ENCODE data around the gene SUCO.

The SUCO gene

DNA sequence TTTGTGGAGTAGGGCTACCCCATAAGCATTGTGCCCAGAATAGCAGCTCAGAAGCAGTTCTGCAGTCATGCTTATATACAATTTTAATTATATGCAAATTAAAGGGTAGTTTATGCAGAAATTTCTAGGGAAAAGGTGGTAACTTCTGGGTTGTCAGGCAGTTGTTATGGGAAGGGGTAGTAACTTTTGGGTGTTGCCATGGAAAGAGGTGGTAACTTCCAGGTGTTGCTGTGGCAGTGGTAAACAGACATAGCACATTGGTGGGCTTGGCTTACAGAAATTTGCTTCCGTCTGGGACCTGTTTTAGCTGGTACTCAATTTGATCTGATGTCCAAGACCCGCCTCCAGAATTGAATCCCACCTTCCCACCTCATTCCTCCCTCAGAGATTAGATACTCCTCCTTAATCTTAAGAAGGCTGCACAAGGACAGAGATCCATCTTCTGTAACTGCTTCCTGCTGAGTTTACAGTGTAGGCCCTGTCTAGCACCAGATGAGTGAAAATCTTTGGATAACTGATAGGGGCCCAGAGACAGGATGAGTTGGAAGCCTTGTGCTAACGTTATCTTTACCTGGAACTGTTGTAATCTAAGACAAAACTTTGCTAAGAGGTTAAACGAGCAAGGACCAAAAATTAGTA is 26.7 kb downstream of the SUCO start:
- Histone ChIP-seq H3K27me3 (ENCODE audit: control insufficient read depth in 1 of 2, insufficient read depth in 2 of 2, low read length in 2 of 2) (no peaks in the 10 kb centered on the region), H3K4me3 (ENCODE audit: low read length in 2 of 2) (no peak overlapping the region), H3K4me1 (ENCODE audit: control insufficient read depth, insufficient read depth, low read length) (no peaks in the 10 kb centered on the region), H3K9ac (ENCODE audit: low read length in 2 of 2) (no peak overlapping the region), H3K27ac (ENCODE audit: low read length) (no peak overlapping the region), H3K36me3 (ENCODE audit: control insufficient read depth in 2 of 2, insufficient read depth in 2 of 2, low read length in 2 of 2) (peaks cover 3 to 15% of the 10 kb centered on the region in 2 donors), H3K9me3 (ENCODE audit: control insufficient read depth in 2 of 2, low read length in 2 of 2) (no peaks in the 10 kb centered on the region)

DNA sequence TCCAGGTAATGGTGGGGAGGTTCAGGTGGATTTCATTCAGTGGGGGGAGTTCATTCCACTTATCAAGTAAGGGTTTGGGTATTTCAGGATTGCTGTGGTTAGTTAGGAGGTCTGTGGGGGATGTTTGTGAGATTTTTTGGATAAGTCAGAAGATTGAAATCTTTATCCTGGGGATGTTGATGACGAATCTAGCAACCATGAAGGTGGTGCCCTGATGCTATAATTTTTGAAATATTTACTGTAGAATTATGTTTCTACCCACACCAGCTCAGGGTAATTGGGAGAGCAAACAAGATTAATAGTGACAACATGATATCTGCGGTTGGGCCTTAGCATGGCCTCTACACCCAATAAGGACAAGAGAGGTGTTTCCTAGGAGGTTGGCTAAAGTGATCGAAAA is 28.3 kb downstream of the SUCO start:
- H3K36me3 ChIP-seq (ENCODE audit: control insufficient read depth in 2 of 2, insufficient read depth in 2 of 2, low read length in 2 of 2): peaks cover 3 to 21% of the 10 kb centered on the region in 2 donors
- no peak overlapping the region for H3K27ac ChIP-seq (ENCODE audit: low read length)
- H3K27me3 ChIP-seq (ENCODE audit: control insufficient read depth in 1 of 2, insufficient read depth in 2 of 2, low read length in 2 of 2): no peaks in the 10 kb centered on the region
- H3K9me3 ChIP-seq (ENCODE audit: control insufficient read depth in 2 of 2, low read length in 2 of 2): no peaks in the 10 kb centered on the region
- no peaks in the 10 kb centered on the region for H3K4me1 ChIP-seq (ENCODE audit: control insufficient read depth, insufficient read depth, low read length)
- H3K9ac ChIP-seq (ENCODE audit: low read length in 2 of 2): no peak overlapping the region
- no peak overlapping the region for H3K4me3 ChIP-seq (ENCODE audit: low read length in 2 of 2)

DNA sequence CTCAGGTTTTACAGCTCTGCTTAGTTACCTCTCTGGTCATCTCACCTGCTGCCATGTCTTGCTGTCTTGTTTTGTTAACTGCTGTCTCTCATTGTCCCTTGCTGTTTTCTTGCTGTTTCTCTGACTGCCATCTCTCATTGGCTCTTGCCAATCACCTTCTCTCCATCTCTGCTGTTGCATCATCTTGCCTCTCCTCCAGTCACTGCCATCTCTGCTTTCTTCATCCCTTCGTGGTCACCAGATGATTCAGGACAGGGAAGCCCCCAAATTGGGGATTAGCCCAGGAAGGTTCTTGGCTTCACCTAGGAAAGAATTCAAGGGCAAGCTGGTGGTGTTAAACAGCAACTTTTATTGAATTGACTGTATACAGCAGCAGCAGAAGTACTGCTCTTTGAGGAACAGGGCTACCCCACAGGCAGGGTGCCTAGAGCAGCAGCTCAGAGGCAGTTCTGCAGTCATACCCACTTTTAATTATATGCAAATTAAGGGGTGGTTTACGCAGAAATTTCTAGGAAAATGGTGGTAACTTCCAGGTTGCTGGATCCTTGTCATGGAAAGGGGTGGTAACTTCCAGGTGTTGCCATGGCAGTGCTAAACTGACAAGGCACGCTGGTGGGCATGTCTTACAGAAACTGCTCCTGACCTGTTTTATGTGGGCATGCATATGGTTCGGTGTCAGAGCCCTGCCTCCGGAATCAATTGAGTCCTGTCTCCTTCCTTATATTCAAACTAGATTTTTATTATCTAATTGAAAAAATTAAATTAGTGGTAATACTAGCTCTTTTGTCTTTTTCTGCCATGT is 33.4 kb downstream of the SUCO start:
- peaks cover 3 to 16% of the 10 kb centered on the region in 2 donors for H3K36me3 ChIP-seq (ENCODE audit: control insufficient read depth in 2 of 2, insufficient read depth in 2 of 2, low read length in 2 of 2)
- H3K9me3 ChIP-seq (ENCODE audit: control insufficient read depth in 2 of 2, low read length in 2 of 2): no peaks in the 10 kb centered on the region
- H3K4me1 ChIP-seq (ENCODE audit: control insufficient read depth, insufficient read depth, low read length): no peaks in the 10 kb centered on the region
- no peaks in the 10 kb centered on the region for H3K27me3 ChIP-seq (ENCODE audit: control insufficient read depth in 1 of 2, insufficient read depth in 2 of 2, low read length in 2 of 2)
- no peak overlapping the region for H3K27ac ChIP-seq (ENCODE audit: low read length)
- H3K4me3 ChIP-seq (ENCODE audit: low read length in 2 of 2): no peak overlapping the region
- H3K9ac ChIP-seq (ENCODE audit: low read length in 2 of 2): no peak overlapping the region

DNA sequence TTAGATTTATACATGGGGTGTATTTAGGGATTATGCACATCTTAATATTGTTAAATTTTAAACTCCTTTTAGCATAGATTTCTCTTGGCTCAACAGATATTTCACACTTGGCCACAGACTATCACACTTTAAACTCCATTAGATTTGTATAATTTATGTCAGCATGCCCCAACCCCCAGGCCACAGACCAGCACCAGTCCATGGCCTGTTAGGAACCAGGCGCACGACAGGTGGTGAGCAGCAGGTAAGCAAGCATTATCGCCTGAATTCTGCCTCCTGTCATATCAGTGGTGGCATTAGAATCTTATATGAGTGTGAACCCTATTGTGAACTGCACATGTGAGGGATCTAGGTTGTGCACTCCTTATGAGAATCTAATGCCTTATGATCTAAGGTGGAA is 34.8 kb downstream of the SUCO start:
- peaks cover 0 to 16% of the 10 kb centered on the region in 2 donors for H3K36me3 ChIP-seq (ENCODE audit: control insufficient read depth in 2 of 2, insufficient read depth in 2 of 2, low read length in 2 of 2)
- no peak overlapping the region for H3K9ac ChIP-seq (ENCODE audit: low read length in 2 of 2)
- no peak overlapping the region for H3K27ac ChIP-seq (ENCODE audit: low read length)
- H3K9me3 ChIP-seq (ENCODE audit: control insufficient read depth in 2 of 2, low read length in 2 of 2): no peaks in the 10 kb centered on the region
- no peaks in the 10 kb centered on the region for H3K4me1 ChIP-seq (ENCODE audit: control insufficient read depth, insufficient read depth, low read length)
- no peak overlapping the region for H3K4me3 ChIP-seq (ENCODE audit: low read length in 2 of 2)
- H3K27me3 ChIP-seq (ENCODE audit: control insufficient read depth in 1 of 2, insufficient read depth in 2 of 2, low read length in 2 of 2): no peaks in the 10 kb centered on the region

DNA sequence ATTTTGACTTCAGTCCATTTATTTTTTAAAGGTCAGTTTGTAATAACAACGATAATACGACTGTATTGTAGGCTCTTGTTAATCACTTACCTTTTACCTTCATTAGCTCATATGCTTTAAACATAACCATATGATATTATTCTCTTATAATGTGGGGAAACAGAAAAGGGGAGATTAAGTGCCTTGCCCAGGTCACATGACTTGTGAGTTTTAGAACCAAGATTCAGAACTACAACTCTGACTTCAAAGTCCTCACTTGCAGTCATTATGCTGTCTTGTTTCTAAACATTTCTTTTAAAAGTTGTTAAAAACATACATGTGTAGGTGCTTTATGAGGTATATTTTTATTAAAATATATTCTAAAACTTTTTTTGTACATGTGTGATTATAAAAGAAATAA is 41.1 kb downstream of the SUCO start:
- Histone ChIP-seq H3K9ac (ENCODE audit: low read length in 2 of 2) (no peak overlapping the region), H3K9me3 (ENCODE audit: control insufficient read depth in 2 of 2, low read length in 2 of 2) (no peaks in the 10 kb centered on the region), H3K27me3 (ENCODE audit: control insufficient read depth in 1 of 2, insufficient read depth in 2 of 2, low read length in 2 of 2) (no peaks in the 10 kb centered on the region), H3K27ac (ENCODE audit: low read length) (no peak overlapping the region), H3K4me1 (ENCODE audit: control insufficient read depth, insufficient read depth, low read length) (no peaks in the 10 kb centered on the region), H3K4me3 (ENCODE audit: low read length in 2 of 2) (no peak overlapping the region), H3K36me3 (ENCODE audit: control insufficient read depth in 2 of 2, insufficient read depth in 2 of 2, low read length in 2 of 2) (peaks cover 0 to 12% of the 10 kb centered on the region in 2 donors)

DNA sequence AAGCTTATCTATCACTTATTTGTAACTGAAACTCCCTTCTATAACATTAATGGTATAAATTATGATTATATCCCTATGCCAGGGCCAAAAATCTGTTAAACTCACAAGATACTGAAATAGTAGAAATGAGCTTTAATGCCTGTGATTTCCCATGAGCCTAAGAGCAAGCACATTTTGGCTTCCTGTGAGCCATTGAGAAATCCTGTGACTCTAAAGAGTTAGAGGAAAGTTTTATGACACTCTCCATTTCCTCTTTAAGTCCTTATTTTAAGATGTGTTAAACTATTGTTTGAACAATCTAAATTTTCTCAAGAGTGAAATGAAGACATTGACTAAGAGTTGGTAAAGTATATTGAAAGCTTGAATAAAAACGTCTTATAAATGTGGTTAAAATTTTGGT is 45.6 kb downstream of the SUCO start:
- no peaks in the 10 kb centered on the region for H3K27me3 ChIP-seq (ENCODE audit: control insufficient read depth in 1 of 2, insufficient read depth in 2 of 2, low read length in 2 of 2)
- no peak overlapping the region for H3K27ac ChIP-seq (ENCODE audit: low read length)
- H3K9ac ChIP-seq (ENCODE audit: low read length in 2 of 2): no peak overlapping the region
- H3K4me3 ChIP-seq (ENCODE audit: low read length in 2 of 2): no peak overlapping the region
- H3K4me1 ChIP-seq (ENCODE audit: control insufficient read depth, insufficient read depth, low read length): no peaks in the 10 kb centered on the region
- no peaks in the 10 kb centered on the region for H3K9me3 ChIP-seq (ENCODE audit: control insufficient read depth in 2 of 2, low read length in 2 of 2)
- H3K36me3 ChIP-seq (ENCODE audit: control insufficient read depth in 2 of 2, insufficient read depth in 2 of 2, low read length in 2 of 2): peaks cover 0 to 8% of the 10 kb centered on the region in 2 donors

DNA sequence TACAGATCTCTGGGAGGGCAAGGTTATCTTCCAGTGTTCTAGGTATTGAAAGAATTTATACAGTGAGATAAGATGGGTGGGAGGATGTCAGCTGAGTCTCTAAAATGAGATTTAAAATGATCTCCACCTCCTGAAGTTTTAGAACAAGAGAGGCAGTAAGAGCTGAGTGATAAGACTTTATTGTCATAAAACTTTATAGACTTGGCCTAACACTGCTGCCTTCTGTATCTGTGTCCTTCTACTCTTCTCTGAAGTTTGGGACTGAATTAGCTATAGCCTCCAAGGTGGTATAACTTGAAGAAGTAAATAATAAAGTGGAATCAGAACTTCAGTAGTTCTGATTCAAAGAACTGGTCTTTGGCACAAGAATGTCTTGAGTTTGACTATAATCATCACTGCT is 48.3 kb downstream of the SUCO start:
- Histone ChIP-seq H3K4me3 (ENCODE audit: low read length in 2 of 2) (no peak overlapping the region), H3K9ac (ENCODE audit: low read length in 2 of 2) (no peak overlapping the region), H3K36me3 (ENCODE audit: control insufficient read depth in 2 of 2, insufficient read depth in 2 of 2, low read length in 2 of 2) (peaks cover 0 to 5% of the 10 kb centered on the region in 2 donors), H3K4me1 (ENCODE audit: control insufficient read depth, insufficient read depth, low read length) (no peaks in the 10 kb centered on the region), H3K27me3 (ENCODE audit: control insufficient read depth in 1 of 2, insufficient read depth in 2 of 2, low read length in 2 of 2) (no peaks in the 10 kb centered on the region), H3K27ac (ENCODE audit: low read length) (no peak overlapping the region), H3K9me3 (ENCODE audit: control insufficient read depth in 2 of 2, low read length in 2 of 2) (no peaks in the 10 kb centered on the region)

DNA sequence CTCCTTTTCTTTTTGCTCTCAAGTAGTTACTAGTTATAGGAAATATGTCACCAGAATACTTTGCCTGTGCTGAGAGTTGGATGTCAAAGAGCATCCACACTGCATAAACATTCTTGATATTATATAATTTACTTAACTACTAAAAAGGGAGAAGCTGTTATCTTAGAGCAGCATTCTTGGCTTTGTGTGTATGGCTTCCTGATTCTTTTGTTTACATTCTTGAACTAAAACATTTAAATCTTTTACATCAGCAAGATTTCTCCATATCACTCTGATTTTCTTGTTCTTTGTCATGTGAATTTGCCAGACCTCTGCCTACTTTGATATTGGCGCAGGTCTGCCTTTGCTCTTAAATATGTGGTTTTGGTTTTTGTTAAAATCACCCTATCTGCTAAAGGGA is 48.8 kb downstream of the SUCO start:
- H3K36me3 ChIP-seq (ENCODE audit: control insufficient read depth in 2 of 2, insufficient read depth in 2 of 2, low read length in 2 of 2): peaks cover 0 to 5% of the 10 kb centered on the region in 2 donors
- H3K27ac ChIP-seq (ENCODE audit: low read length): no peak overlapping the region
- no peaks in the 10 kb centered on the region for H3K9me3 ChIP-seq (ENCODE audit: control insufficient read depth in 2 of 2, low read length in 2 of 2)
- H3K27me3 ChIP-seq (ENCODE audit: control insufficient read depth in 1 of 2, insufficient read depth in 2 of 2, low read length in 2 of 2): no peaks in the 10 kb centered on the region
- H3K4me3 ChIP-seq (ENCODE audit: low read length in 2 of 2): no peak overlapping the region
- no peak overlapping the region for H3K9ac ChIP-seq (ENCODE audit: low read length in 2 of 2)
- H3K4me1 ChIP-seq (ENCODE audit: control insufficient read depth, insufficient read depth, low read length): no peaks in the 10 kb centered on the region

DNA sequence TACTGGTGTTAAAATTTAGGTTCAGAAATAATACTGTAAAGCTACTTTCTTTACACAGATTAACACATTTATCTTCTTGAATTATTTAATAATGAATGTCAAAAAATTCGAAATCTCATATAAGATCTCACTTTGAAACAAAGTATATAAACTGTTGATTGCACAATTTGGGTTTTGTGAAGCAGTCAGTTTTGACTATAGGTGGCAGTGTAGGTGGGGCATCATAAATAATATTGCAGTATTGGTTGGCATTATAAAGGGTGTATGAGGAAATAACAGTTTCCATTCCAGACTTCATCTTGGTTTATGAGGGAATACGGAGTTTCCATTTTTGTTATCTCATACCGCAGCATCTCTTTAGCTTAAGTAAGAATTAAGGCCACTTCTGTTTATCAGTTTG is 49.9 kb downstream of the SUCO start:
- Histone ChIP-seq H3K36me3 (ENCODE audit: control insufficient read depth in 2 of 2, insufficient read depth in 2 of 2, low read length in 2 of 2) (peaks cover 0 to 5% of the 10 kb centered on the region in 2 donors), H3K9ac (ENCODE audit: low read length in 2 of 2) (no peak overlapping the region), H3K9me3 (ENCODE audit: control insufficient read depth in 2 of 2, low read length in 2 of 2) (no peaks in the 10 kb centered on the region), H3K4me1 (ENCODE audit: control insufficient read depth, insufficient read depth, low read length) (no peaks in the 10 kb centered on the region), H3K4me3 (ENCODE audit: low read length in 2 of 2) (no peak overlapping the region), H3K27me3 (ENCODE audit: control insufficient read depth in 1 of 2, insufficient read depth in 2 of 2, low read length in 2 of 2) (no peaks in the 10 kb centered on the region), H3K27ac (ENCODE audit: low read length) (no peak overlapping the region)

DNA sequence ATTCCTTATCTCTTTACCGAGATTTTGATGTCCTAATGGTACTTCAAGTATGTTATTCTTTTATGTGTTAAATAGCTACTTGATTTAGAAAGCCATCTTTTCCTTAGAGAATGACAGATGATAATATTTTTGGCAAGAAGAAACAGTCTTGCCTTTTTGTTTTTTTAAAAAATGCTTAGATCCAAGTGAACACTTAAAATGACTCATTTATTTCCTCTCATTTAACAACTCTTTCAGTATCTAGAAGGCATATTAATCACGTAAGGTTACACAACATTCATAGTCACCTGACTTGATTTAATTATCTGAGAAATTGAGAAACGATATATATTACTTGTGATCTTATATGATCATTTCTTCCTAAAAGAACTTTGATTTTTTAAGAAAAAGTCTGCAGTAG is 52.4 kb downstream of the SUCO start:
- Histone ChIP-seq H3K27ac (ENCODE audit: low read length) (no peak overlapping the region), H3K36me3 (ENCODE audit: control insufficient read depth in 2 of 2, insufficient read depth in 2 of 2, low read length in 2 of 2) (peaks cover 8 to 19% of the 10 kb centered on the region in 2 donors), H3K4me3 (ENCODE audit: low read length in 2 of 2) (no peak overlapping the region), H3K27me3 (ENCODE audit: control insufficient read depth in 1 of 2, insufficient read depth in 2 of 2, low read length in 2 of 2) (no peaks in the 10 kb centered on the region), H3K9ac (ENCODE audit: low read length in 2 of 2) (no peak overlapping the region), H3K4me1 (ENCODE audit: control insufficient read depth, insufficient read depth, low read length) (no peaks in the 10 kb centered on the region), H3K9me3 (ENCODE audit: control insufficient read depth in 2 of 2, low read length in 2 of 2) (no peaks in the 10 kb centered on the region)

DNA sequence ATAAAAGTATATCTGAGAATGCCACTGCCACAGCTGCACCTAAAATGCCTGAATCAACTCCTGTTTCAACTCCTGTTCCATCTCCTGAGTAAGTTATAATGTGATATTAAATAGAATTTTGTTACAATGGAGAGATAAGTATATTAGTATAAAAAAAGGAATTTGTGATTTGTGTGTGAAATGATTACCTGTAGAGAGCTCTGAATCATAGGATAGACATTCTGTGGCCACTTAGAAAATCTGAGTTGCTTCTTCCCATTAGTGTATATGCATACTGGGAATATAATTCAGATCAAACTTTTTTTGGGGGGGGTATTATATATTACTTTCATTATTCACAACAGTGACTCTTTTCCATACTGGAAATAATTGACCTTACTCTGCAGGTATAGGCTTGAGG is 52.9 kb downstream of the SUCO start:
- H3K36me3 ChIP-seq (ENCODE audit: control insufficient read depth in 2 of 2, insufficient read depth in 2 of 2, low read length in 2 of 2): peaks cover 11 to 22% of the 10 kb centered on the region in 2 donors
- H3K4me1 ChIP-seq (ENCODE audit: control insufficient read depth, insufficient read depth, low read length): no peaks in the 10 kb centered on the region
- no peaks in the 10 kb centered on the region for H3K27me3 ChIP-seq (ENCODE audit: control insufficient read depth in 1 of 2, insufficient read depth in 2 of 2, low read length in 2 of 2)
- no peak overlapping the region for H3K27ac ChIP-seq (ENCODE audit: low read length)
- no peaks in the 10 kb centered on the region for H3K9me3 ChIP-seq (ENCODE audit: control insufficient read depth in 2 of 2, low read length in 2 of 2)
- no peak overlapping the region for H3K4me3 ChIP-seq (ENCODE audit: low read length in 2 of 2)
- H3K9ac ChIP-seq (ENCODE audit: low read length in 2 of 2): no peak overlapping the region
